Gastrocnemius medialis (tissue), 4 donors: Measurements from ENCODE around the gene NDUFAF2. TPM values are rescaled to one million over a fixed set of nuclear protein-coding genes. Genes with fewer than 3 reads are reported as not detected.

ENCODE experiments used
- ATAC-seq, 2 donors: fragments of 150-250 bp; one replicate each; pipeline ENCODE4 v1.9.1; 2016
- DNase-seq, 2 donors: peaks; one replicate each; pipeline ENCODE4 v3.0.0-alpha.2; 2019
- H3K27ac ChIP-seq, 4 donors: fragments of 200-600 bp; sonication (generic); 1 replicate in 1 of 4; 2 replicates in 3 of 4; pipeline ENCODE4 v1.5.1; 2016 to 2018; ENCODE audit warnings: mild to moderate bottlenecking in 2 of 4, moderate library complexity in 1 of 4
- H3K27me3 ChIP-seq, 3 donors: fragments of 200-600 bp; sonication (generic) in 2 of 3; 1 replicate in 1 of 3; 2 replicates in 2 of 3; pipeline versions ENCODE4 v1.5.1 to v1.6.0; 2016 to 2019; ENCODE audit warnings: mild to moderate bottlenecking in 1 of 3, moderate library complexity in 1 of 3
- H3K36me3 ChIP-seq, 2 donors: fragments of 200-600 bp; sonication (generic) in 1 of 2; one replicate each; pipeline ENCODE4 v1.5.1; 2017 to 2018
- H3K4me1 ChIP-seq, 2 donors: fragments of 200-600 bp; sonication (generic) in 1 of 2; one replicate each; pipeline ENCODE4 v1.5.1; 2016 to 2017; ENCODE audit warnings: mild to moderate bottlenecking in 2 of 2
- H3K4me3 ChIP-seq, 4 donors: fragments of 200-600 bp; sonication (generic) in 3 of 4; 1 replicate in 1 of 4; 2 replicates in 3 of 4; pipeline ENCODE4 v1.5.1; 2016 to 2019; ENCODE audit warnings: mild to moderate bottlenecking in 2 of 4
- H3K9me3 ChIP-seq, 3 donors: fragments of 200-600 bp; sonication (generic) in 2 of 3; 1 replicate in 1 of 3; 2 replicates in 2 of 3; pipeline ENCODE4 v1.5.1; 2016 to 2019
- POLR2A ChIP-seq, 2 donors: fragments of 450-650 bp; IDR thresholded peaks; one replicate each; pipeline ENCODE4 v1.6.1; 2017; ENCODE audit warnings: antibody characterized with exemption in 2 of 2, mild to moderate bottlenecking in 2 of 2, moderate library complexity in 2 of 2
- in situ Hi-C, 4 donors: fragments of 200-750 bp; cut with MboI; loops; one replicate each; pipeline versions ENCODE4 v1.15.0 to v1.8.0; 2017; ENCODE audit warnings: low sequenced_read_pairs in 4 of 4
- intact Hi-C: fragments of 100-400 bp; cut with DNase I; formaldehyde crosslinking; loops from one replicate; pipeline ENCODE4 v1.15.1; 2023; ENCODE audit warnings: low total_unique reads
- total RNA-seq, 4 donors: library from RNA; depleted of rRNA; stranded (reverse); fragments of >200 nt; gene quantifications; one replicate each; pipeline versions ENCODE4 v1.1.0 to v1.2.3, GENCODE V29; 2016
- TF ChIP-seq, protein P1 (sequence below), 5 experiments: fragments of 450-650 bp in 3 of 5; fragments of 200-600 bp in 2 of 5; sonication (generic) in 2 of 5; IDR thresholded peaks in 4 of 5; conservative IDR thresholded peaks in 1 of 5; 1 replicate in 4 of 5; 2 replicates in 1 of 5; pipeline ENCODE4 v1.5.1; 2016 to 2019; ENCODE audit warnings: antibody characterized with exemption in 5 of 5, mild to moderate bottlenecking in 3 of 5, moderate library complexity in 3 of 5

NDUFAF2 gene
- total RNA-seq, 4 donors from 2014 or later = 25.8 to 54.3 (median 51.2) TPM

DNA sequence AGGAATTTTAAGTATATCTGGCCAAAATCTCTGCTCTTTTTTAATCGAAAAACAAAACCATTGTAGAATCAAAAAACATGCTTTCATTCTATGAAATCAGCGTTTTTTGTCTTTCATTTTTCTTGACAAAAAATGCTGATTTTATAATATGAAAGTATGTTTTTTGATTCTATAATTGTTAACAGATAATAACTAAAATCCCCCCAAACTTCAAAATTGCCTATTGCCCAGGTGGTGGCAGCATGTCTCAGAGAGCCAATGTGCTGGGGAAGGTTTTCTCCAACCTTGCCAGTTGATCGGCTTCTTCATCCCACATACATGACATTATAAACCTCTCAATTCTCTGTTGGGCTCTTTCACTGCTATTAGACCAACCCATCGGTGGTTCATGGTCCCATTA, 222.4 kb downstream of the NDUFAF2 start:
- Histone ChIP-seq H3K36me3 (no peaks in the 10 kb centered on the region), H3K4me1 (peaks cover 8 to 11% of the 10 kb centered on the region in 2 donors), H3K27me3 (no peaks in the 10 kb centered on the region), H3K9me3 (no peaks in the 10 kb centered on the region), H3K27ac (no peak overlapping the region), H3K4me3 (no peak overlapping the region)
- intact Hi-C loops (loop anchor here (10.0 kb wide), 1 partner anchor 137 kb away; no protein-coding TSS in a partner anchor), in situ Hi-C loops (loop anchor here in 3 of 4 donors (10.0 to 25.0 kb wide), 2 partner anchors 157 to 170 kb away; partner anchors contain the start of gene ZSWIM6 (in 2 of the 3))
- DNase-seq (no peak), ATAC-seq (no peak)
- TF ChIP-seq, protein P1, sequence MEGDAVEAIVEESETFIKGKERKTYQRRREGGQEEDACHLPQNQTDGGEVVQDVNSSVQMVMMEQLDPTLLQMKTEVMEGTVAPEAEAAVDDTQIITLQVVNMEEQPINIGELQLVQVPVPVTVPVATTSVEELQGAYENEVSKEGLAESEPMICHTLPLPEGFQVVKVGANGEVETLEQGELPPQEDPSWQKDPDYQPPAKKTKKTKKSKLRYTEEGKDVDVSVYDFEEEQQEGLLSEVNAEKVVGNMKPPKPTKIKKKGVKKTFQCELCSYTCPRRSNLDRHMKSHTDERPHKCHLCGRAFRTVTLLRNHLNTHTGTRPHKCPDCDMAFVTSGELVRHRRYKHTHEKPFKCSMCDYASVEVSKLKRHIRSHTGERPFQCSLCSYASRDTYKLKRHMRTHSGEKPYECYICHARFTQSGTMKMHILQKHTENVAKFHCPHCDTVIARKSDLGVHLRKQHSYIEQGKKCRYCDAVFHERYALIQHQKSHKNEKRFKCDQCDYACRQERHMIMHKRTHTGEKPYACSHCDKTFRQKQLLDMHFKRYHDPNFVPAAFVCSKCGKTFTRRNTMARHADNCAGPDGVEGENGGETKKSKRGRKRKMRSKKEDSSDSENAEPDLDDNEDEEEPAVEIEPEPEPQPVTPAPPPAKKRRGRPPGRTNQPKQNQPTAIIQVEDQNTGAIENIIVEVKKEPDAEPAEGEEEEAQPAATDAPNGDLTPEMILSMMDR (IDR thresholded peaks at IDR 0.05 in 4 of 5, conservative IDR thresholded peaks at IDR 0.05 in 1 of 5) = no peak
- TF ChIP-seq POLR2A (IDR thresholded peaks at IDR 0.05) = no peak

DNA sequence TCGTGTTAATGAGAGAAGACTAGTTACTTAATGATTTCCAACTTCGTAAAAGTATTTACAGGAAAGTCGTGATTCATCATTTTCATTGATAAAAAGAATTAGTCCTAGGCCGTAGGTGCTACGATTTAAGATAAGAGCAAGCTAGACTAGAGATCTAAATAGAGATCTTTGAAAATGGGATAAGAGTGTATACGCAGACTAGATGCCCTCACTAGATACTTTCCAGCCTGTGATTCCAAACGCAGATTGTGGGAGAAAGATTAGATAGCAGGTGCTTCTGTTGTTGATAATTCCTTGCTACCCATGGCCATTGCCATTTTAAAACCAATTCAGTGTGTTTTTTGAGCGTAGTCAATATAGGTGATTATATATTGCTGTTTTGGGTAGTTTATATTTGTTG, 223.9 kb downstream of the NDUFAF2 start:
- Histone ChIP-seq H3K36me3 (no peaks in the 10 kb centered on the region), H3K4me1 (peaks cover 0 to under 1% of the 10 kb centered on the region in 2 donors), H3K27me3 (no peaks in the 10 kb centered on the region), H3K27ac (no peak overlapping the region), H3K9me3 (no peaks in the 10 kb centered on the region), H3K4me3 (no peak overlapping the region)
- intact Hi-C loops = loop anchor here (10.0 kb wide), 1 partner anchor 136 kb away; no protein-coding TSS in a partner anchor
- ATAC-seq (no peak), DNase-seq (no peak)
- TF ChIP-seq, protein P1 (IDR thresholded peaks at IDR 0.05 in 4 of 5, conservative IDR thresholded peaks at IDR 0.05 in 1 of 5) = no peak
- TF ChIP-seq POLR2A (IDR thresholded peaks at IDR 0.05) = no peak
- in situ Hi-C loops = loop anchor here in 3 of 4 donors (10.0 to 25.0 kb wide), 2 partner anchors 156 to 168 kb away; partner anchors contain the start of gene ZSWIM6 (in 2 of the 3)

DNA sequence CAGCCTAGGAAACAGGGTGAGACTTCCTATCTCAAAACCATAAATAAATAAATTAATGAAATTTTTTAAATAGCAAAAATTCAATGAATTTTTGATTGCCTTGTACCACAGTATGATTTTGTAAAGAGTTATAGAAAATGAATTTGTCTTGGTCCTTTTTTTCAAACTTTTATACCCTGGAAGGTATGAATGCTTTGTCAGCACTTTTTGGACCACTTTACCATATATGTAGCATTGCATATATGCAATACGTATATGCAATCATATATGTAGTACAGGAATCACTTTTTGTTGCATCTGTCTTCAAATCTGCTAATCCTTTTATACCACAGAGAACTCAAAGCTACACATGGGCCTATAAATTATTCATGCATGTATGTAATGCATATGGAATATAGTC, 226.5 kb downstream of the NDUFAF2 start:
- Histone ChIP-seq H3K4me3 (no peak overlapping the region), H3K4me1 (no peaks in the 10 kb centered on the region), H3K27me3 (no peaks in the 10 kb centered on the region), H3K9me3 (no peaks in the 10 kb centered on the region), H3K27ac (no peak overlapping the region), H3K36me3 (no peaks in the 10 kb centered on the region)
- TF ChIP-seq, protein P1 (IDR thresholded peaks at IDR 0.05 in 4 of 5, conservative IDR thresholded peaks at IDR 0.05 in 1 of 5) = no peak
- TF ChIP-seq POLR2A (IDR thresholded peaks at IDR 0.05) = no peak
- intact Hi-C loops (no loop called here), in situ Hi-C loops (loop anchor here in 2 of 4 donors (25.0 kb wide), 1 partner anchor 166 kb away; the partner anchor contains the start of gene ZSWIM6 (in 2 of the 2))
- DNase-seq (no peak), ATAC-seq (no peak)

DNA sequence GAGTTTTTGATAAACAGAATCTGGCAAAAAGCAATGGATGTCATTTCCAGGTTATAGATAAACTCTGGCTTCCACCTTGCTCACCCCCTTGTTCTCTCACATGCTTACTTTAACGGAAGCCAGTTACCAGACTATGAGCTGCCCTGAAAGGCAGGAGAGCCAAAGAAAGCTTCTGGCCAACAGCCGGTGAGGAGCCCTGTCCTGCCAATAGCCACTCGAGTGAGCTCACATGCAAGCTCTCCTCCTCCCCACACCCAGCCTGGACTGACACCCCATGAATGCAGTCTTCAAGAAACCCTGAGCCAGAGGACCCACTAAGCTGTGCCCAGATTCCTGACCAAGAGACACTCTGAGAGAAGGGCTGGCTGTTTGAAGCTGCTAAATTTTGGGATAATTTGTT, 231.6 kb downstream of the NDUFAF2 start:
- intact Hi-C loops = no loop called here
- no peak for DNase-seq
- no peaks in the 10 kb centered on the region for H3K9me3 ChIP-seq
- no peak for TF ChIP-seq POLR2A (IDR thresholded peaks at IDR 0.05)
- TF ChIP-seq, protein P1 (IDR thresholded peaks at IDR 0.05 in 4 of 5, conservative IDR thresholded peaks at IDR 0.05 in 1 of 5) = no peak
- no peaks in the 10 kb centered on the region for H3K27me3 ChIP-seq
- no peaks in the 10 kb centered on the region for H3K36me3 ChIP-seq
- ATAC-seq = no peak
- in situ Hi-C loops = no loop called here
- H3K27ac ChIP-seq = no peak overlapping the region
- no peaks in the 10 kb centered on the region for H3K4me1 ChIP-seq
- H3K4me3 ChIP-seq = no peak overlapping the region

DNA sequence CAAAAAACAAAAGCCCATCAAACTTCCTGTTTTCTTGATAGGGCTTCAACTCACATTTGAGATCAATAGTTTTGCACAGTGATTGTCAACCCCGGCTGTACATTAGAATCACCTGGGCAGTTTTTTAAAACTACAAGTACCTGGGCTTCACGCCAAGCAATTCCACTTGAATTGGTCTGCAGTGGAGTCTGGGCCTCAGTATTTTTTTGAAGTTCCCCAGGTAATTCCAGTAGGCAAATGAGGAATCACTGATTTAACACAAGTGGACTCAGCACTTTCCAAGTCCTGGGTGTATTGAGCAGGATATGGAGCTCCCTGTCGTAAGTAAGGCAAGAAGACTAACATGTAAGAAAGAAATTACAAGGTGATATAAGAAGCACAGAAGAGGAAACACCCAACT, 232.1 kb downstream of the NDUFAF2 start:
- in situ Hi-C loops = no loop called here
- ATAC-seq = no peak

More for the DNA sequence above, 232.1 kb downstream of the NDUFAF2 start:
- TF ChIP-seq, protein P1 (IDR thresholded peaks at IDR 0.05 in 4 of 5, conservative IDR thresholded peaks at IDR 0.05 in 1 of 5) = no peak
- no peak for TF ChIP-seq POLR2A (IDR thresholded peaks at IDR 0.05)
- intact Hi-C loops = no loop called here
- no peaks in the 10 kb centered on the region for H3K27me3 ChIP-seq
- no peak overlapping the region for H3K4me3 ChIP-seq
- H3K36me3 ChIP-seq = no peaks in the 10 kb centered on the region
- H3K9me3 ChIP-seq = no peaks in the 10 kb centered on the region
- no peak for DNase-seq
- H3K27ac ChIP-seq = no peak overlapping the region
- no peaks in the 10 kb centered on the region for H3K4me1 ChIP-seq
